EH (cell line): ENCODE measurements around the gene CALHM1.
"Not testable (repeated sequence)": the region's sequence is repeated elsewhere in the genome, so short reads cannot be mapped to it uniquely, and the experiment has no call there.

ENCODE experiments used
- DNase-seq: peaks from one replicate; pipeline ENCODE4 v3.0.0-alpha.2; 2015; ENCODE audit warnings: low read depth

Gene CALHM1

GRCh38 chr10:103486635-103487409 is 28.1 kb upstream of the CALHM1 start:
- not testable (repeated sequence) for DNase-seq

GRCh38 chr10:103481974-103482531 is 23.4 kb upstream of the CALHM1 start:
- DNase-seq = peak; percentile 74

GRCh38 chr10:103480521-103480920 is 21.8 kb upstream of the CALHM1 start:
- DNase-seq = peak; percentile 68

- DNase-seq = peak; percentile 54
Observed at GRCh38 chr10:103479135-103479534, 20.4 kb upstream of the CALHM1 start, which contains the start of gene CALHM3. TSS of gene CALHM3 (minus strand) at chr10:103479240. CDS start at chr10:103479032, 208 bp downstream.

GRCh38 chr10:103478671-103479070 is 20.0 kb upstream of the CALHM1 start:
- no peak for DNase-seq

- DNase-seq = peak; percentile 23
Observed at GRCh38 chr10:103476046-103476768, 17.5 kb upstream of the CALHM1 start.

GRCh38 chr10:103475437-103475836 is 16.7 kb upstream of the CALHM1 start:
- no peak for DNase-seq

GRCh38 chr10:103474077-103474476 is 15.4 kb upstream of the CALHM1 start:
- no peak for DNase-seq

GRCh38 chr10:103473261-103473671 is 14.6 kb upstream of the CALHM1 start:
- DNase-seq = no peak

- no peak for DNase-seq
Observed at GRCh38 chr10:103472005-103472404, 13.3 kb upstream of the CALHM1 start.

- DNase-seq = peak; percentile 30
Observed at GRCh38 chr10:103470761-103471653, 12.3 kb upstream of the CALHM1 start.

- DNase-seq = no peak
Observed at GRCh38 chr10:103469201-103469600, 10.5 kb upstream of the CALHM1 start.

GRCh38 chr10:103467406-103467805 is 8.7 kb upstream of the CALHM1 start:
- DNase-seq = no peak

GRCh38 chr10:103466734-103467133 is 8.0 kb upstream of the CALHM1 start:
- DNase-seq = peak; percentile 51

GRCh38 chr10:103465411-103466179 is 6.9 kb upstream of the CALHM1 start:
- no peak for DNase-seq

- DNase-seq = peak; percentile 37
Observed at GRCh38 chr10:103463499-103463898, 4.8 kb upstream of the CALHM1 start.

- DNase-seq = no peak
Observed at GRCh38 chr10:103459615-103460014, 915 bp upstream of the CALHM1 start.

- no peak for DNase-seq
Observed at GRCh38 chr10:103457896-103458583, 660 bp downstream of the CALHM1 start.

- DNase-seq = no peak
Observed at GRCh38 chr10:103457176-103457712, 1.5 kb downstream of the CALHM1 start.

GRCh38 chr10:103456074-103456660 is 2.5 kb downstream of the CALHM1 start:
- no peak for DNase-seq
